Activated gamma-delta T cell (primary cell): ENCODE measurements around the gene IGFL3.

ENCODE experiments used
- DNase-seq: peaks from one replicate; lab custom pipeline; 2025; lab: John Stamatoyannopoulos, UW

IGFL3 gene

GRCh38 chr19:46076951-46077814 lies 47.3 kb downstream of the IGFL3 start:
- no peak for DNase-seq

GRCh38 chr19:46076031-46076880 lies 48.2 kb downstream of the IGFL3 start:
- no peak for DNase-seq

DNA sequence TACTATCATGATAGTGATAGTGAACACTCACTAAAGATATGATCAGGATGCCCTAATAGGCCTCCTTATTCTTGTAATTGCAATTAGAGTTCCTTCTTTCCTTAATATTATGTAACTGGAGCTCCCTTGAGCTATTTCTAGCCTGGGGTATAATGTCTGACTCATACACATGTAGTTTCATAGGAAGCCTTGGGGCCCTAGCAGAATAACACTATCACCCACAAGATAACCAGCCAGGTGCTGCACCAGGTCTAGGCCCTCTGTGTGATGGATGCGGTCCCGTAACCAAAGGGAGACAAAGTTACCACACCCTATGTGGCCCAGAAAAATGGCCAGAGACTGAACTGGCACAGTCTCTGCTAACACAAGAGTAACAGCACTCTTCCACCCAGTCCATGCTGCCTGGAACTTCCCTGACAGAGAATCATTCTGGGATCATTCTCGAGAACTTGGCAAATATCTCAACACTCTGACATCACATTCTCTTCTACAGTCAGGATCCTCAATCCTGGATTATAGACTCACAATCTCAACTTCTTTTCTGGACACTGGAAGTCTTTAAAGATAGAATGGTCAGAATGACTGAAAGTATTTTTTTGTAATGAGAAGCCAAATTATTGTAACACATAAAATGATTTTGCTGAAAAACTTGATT lies 51.1 kb downstream of the IGFL3 start:
- DNase-seq, result no peak
